HUDEP-2 (cell line): ENCODE data around the gene FOXL1.

Source experiments
- DNase-seq, 76 experiments: peaks; one replicate each; lab custom pipeline; 2025; ENCODE audit not compliant: unreplicated experiment in 76 of 76; lab: John Stamatoyannopoulos, UW

Gene FOXL1

GRCh38 chr16:86567701-86568581 lies 10.4 kb upstream of the FOXL1 start:
- no peak for DNase-seq

- no peak for DNase-seq
These were observed 9.4 kb upstream of the FOXL1 start for GRCh38 chr16:86568677-86569623.

- no peak for DNase-seq
These were observed 8.5 kb upstream of the FOXL1 start for GRCh38 chr16:86569701-86570447.

- DNase-seq: no peak
These were observed 7.5 kb upstream of the FOXL1 start for GRCh38 chr16:86570558-86571529.

GRCh38 chr16:86571530-86571915 lies 6.8 kb upstream of the FOXL1 start:
- DNase-seq: no peak

- DNase-seq: no peak
These were observed 6.3 kb upstream of the FOXL1 start for GRCh38 chr16:86572041-86572521.

GRCh38 chr16:86572606-86573005 lies 5.7 kb upstream of the FOXL1 start:
- no peak for DNase-seq

- DNase-seq: no peak
These were observed 5.1 kb upstream of the FOXL1 start for GRCh38 chr16:86573215-86573614.

GRCh38 chr16:86573646-86574508 lies 4.5 kb upstream of the FOXL1 start:
- DNase-seq: no peak

GRCh38 chr16:86574646-86575045 lies 3.7 kb upstream of the FOXL1 start:
- DNase-seq: no peak

GRCh38 chr16:86575095-86575685 lies 3.2 kb upstream of the FOXL1 start:
- no peak for DNase-seq

GRCh38 chr16:86575754-86576557 lies 2.4 kb upstream of the FOXL1 start:
- peak in 51 of 76 experiments; percentile 2 to 61 (median 33) for DNase-seq

- no peak for DNase-seq
These were observed 1.6 kb upstream of the FOXL1 start for GRCh38 chr16:86576591-86577313.

GRCh38 chr16:86577314-86577971 lies 906 bp upstream of the FOXL1 start:
- DNase-seq: no peak

GRCh38 chr16:86578611-86579267 lies 390 bp downstream of the FOXL1 start:
- DNase-seq: no peak
